Stomach (tissue), 4 donors: ENCODE results near the gene FRAT2.

Source experiments
- EP300 ChIP-seq: sonication (generic); formaldehyde crosslinking; IDR thresholded peaks from one replicate; pipeline ENCODE4 v1.6.1; 2017; ENCODE audit warnings: antibody characterized with exemption
- POLR2A ChIP-seq, 4 donors: fragments of 450-650 bp; IDR thresholded peaks; one replicate each; pipeline ENCODE4 v1.6.1; 2016; ENCODE audit warnings: antibody characterized with exemption in 4 of 4, control low read depth in 2 of 4, mild to moderate bottlenecking in 1 of 4, moderate library complexity in 1 of 4
- POLR2AphosphoS5 ChIP-seq, 3 donors: sonication (generic); formaldehyde crosslinking; IDR thresholded peaks; one replicate each; pipeline ENCODE4 v1.6.1; 2016; ENCODE audit warnings: antibody characterized with exemption in 3 of 3
- TF ChIP-seq, protein P1 (sequence below), 7 experiments: fragments of 450-650 bp in 4 of 7; fragments of 200-600 bp in 3 of 7; sonication (generic) in 3 of 7; IDR thresholded peaks; one replicate each; pipeline ENCODE4 v1.5.1; 2016 to 2019; ENCODE audit warnings: antibody characterized with exemption in 7 of 7, control low read depth in 2 of 7, mild to moderate bottlenecking in 1 of 7

DNA sequence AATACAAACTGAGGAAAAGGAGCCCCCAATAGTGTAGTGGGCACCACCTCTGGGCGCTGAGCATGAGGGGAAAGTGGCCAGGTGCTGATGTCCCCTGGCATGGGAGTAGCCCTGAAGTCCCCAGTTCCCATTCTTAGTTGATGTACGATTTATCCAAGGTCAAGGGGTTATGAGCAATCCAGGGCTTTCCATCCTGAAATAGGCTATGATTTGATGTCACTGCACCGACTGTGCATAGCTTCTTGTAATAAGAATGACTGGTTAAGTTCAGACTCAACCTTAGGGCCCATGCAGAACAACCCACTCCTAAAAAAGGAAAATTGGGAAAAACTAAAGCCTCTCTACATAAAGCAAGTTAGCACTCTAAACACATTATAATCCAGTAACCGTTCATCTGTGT lies 11.0 kb downstream of the FRAT2 start:
- TF ChIP-seq, protein P1, sequence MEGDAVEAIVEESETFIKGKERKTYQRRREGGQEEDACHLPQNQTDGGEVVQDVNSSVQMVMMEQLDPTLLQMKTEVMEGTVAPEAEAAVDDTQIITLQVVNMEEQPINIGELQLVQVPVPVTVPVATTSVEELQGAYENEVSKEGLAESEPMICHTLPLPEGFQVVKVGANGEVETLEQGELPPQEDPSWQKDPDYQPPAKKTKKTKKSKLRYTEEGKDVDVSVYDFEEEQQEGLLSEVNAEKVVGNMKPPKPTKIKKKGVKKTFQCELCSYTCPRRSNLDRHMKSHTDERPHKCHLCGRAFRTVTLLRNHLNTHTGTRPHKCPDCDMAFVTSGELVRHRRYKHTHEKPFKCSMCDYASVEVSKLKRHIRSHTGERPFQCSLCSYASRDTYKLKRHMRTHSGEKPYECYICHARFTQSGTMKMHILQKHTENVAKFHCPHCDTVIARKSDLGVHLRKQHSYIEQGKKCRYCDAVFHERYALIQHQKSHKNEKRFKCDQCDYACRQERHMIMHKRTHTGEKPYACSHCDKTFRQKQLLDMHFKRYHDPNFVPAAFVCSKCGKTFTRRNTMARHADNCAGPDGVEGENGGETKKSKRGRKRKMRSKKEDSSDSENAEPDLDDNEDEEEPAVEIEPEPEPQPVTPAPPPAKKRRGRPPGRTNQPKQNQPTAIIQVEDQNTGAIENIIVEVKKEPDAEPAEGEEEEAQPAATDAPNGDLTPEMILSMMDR (IDR thresholded peaks at IDR 0.05) = no peak
- TF ChIP-seq POLR2AphosphoS5 (IDR thresholded peaks at IDR 0.05) (no peak), POLR2A (IDR thresholded peaks at IDR 0.05) (no peak), EP300 (no peak)
